Measurements from ENCODE around the gene JAG1.

DNA sequence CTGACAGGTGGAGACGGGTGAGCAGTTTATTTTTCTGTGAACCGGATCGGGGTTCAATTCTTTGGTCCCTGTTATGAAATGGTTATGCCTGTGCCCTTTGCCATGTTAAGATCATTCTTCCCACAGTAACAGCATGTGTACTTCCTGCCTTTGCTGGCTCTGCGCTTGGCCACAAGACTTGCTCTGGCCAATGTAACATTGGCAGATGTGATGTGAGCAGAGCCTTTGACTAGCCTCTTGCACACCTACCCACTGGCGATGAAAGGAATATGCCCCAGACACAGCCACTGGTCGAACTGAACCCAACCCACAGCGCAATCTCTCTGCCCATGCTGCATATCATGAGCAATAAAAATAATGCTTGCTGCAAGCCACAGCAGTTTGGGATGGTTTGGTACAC lies 31.9 kb downstream of the JAG1 start:
- TF ChIP-seq EZH2 (IDR thresholded peaks at IDR 0.05; ENCODE audit: insufficient read depth, poor library complexity, severe bottlenecking) (no peak), EZH2phosphoT487 (IDR thresholded peaks at IDR 0.05; ENCODE audit: insufficient read depth, low read depth) (no peak)

Data from GM23248 (cell line).